Uterus (tissue), 2 donors: ENCODE results near the gene ICAM2.

Experiments used
- POLR2A ChIP-seq, 2 donors: fragments of 450-650 bp; IDR thresholded peaks; one replicate each; pipeline ENCODE4 v1.6.1; 2016; ENCODE audit warnings: antibody characterized with exemption in 2 of 2, mild to moderate bottlenecking in 1 of 2, moderate library complexity in 1 of 2
- TF ChIP-seq, protein P1 (sequence below), 4 experiments: fragments of 200-600 bp in 2 of 4; fragments of 450-650 bp in 2 of 4; sonication (generic) in 2 of 4; IDR thresholded peaks; one replicate each; pipeline ENCODE4 v1.5.1; 2016 to 2019; ENCODE audit warnings: antibody characterized with exemption in 4 of 4, mild to moderate bottlenecking in 2 of 4, moderate library complexity in 1 of 4

GRCh38 chr17:63985387-63986140, 34.9 kb downstream of the ICAM2 start:
- TF ChIP-seq, protein P1, sequence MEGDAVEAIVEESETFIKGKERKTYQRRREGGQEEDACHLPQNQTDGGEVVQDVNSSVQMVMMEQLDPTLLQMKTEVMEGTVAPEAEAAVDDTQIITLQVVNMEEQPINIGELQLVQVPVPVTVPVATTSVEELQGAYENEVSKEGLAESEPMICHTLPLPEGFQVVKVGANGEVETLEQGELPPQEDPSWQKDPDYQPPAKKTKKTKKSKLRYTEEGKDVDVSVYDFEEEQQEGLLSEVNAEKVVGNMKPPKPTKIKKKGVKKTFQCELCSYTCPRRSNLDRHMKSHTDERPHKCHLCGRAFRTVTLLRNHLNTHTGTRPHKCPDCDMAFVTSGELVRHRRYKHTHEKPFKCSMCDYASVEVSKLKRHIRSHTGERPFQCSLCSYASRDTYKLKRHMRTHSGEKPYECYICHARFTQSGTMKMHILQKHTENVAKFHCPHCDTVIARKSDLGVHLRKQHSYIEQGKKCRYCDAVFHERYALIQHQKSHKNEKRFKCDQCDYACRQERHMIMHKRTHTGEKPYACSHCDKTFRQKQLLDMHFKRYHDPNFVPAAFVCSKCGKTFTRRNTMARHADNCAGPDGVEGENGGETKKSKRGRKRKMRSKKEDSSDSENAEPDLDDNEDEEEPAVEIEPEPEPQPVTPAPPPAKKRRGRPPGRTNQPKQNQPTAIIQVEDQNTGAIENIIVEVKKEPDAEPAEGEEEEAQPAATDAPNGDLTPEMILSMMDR (IDR thresholded peaks at IDR 0.05): no peak
- no peak for TF ChIP-seq POLR2A (IDR thresholded peaks at IDR 0.05)
